Measurements from ENCODE around the gene SETBP1.
A peak's percentile ranks its signal among the peaks of the same experiment; 100 is the strongest.

Gene SETBP1

DNA sequence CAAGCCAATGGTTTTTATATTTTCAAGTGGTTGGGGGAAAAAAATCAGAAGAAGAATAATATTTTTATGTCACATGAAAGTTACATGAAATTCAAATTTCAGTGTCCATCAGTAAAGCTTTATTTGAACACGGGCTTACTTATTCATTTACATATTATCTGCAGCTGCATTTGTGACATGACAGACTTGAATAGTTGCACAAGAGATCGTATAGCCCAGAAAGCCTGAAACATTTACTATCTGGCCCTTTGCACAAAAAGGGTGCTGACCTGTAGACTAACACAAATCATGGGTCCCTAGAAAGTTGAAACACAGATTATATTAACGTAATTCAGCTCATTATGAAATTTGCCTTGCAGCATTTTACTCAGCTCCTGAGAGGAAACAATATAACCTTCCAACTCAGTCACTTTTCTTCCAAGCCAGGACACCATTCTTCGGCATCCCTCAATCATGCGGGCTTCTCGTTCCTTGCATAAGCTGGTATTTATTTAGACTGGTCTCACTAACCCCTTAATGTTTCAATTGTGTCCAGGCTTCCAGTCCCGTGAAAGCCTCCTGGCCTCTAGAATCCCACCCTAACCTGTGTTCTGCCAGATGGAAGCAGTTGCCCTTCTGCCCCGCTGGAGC, 402.7 kb downstream of the SETBP1 start:
- no peak for DNase-seq

DNA sequence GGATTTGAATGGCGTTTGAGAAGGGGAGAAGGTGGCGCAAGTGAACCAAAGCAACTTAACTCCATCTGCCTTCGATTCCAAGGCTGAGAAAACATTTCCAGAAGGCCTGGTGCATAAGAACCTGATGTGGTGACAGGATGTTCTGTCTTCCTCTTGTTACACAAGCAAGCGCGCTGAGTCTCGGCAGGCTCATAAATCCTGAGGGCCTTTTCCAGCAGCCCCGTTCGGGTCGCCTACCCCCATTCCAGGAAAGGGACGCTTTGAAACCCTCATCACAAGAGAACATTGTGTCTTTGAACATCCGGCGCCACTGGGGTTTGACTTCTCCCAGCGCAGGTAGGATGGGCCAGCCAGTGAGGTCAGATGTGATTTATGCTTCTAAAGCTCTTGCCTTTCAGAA, 403.5 kb downstream of the SETBP1 start:
- DNase-seq, result no peak

DNA sequence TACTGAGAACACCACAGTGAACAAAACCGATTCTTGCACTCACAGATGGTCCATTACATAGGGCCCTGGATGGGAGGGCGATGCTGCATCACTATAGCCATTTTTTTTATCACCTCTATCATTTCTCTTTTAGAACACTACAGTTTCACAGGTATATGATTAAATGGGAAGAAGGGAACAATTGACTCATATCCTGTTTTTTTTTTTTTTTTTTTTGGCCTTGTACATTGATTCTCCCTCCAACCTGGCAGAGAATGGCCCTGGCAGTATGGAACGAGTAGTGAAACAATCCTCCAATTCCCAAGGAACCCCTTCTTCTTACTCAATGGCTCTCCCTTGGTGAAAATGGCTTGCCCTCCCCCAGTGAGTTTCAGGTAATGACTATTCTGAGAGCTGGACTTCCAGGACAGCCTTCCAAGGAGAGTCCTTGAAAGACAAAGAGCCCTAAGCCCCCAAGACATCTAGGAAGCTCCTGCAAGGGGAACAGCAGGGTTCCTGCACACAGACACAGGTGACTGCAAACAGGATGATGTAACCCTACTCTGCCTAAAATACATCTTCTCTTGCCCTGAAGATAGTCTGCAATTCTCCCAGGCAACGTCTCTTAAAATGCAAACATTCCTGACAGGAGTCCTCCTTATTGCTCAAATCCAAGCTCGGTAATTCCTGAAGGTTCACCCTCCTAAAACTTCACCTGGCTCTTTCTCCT, 405.4 kb downstream of the SETBP1 start:
- DNase-seq, result no peak

DNA sequence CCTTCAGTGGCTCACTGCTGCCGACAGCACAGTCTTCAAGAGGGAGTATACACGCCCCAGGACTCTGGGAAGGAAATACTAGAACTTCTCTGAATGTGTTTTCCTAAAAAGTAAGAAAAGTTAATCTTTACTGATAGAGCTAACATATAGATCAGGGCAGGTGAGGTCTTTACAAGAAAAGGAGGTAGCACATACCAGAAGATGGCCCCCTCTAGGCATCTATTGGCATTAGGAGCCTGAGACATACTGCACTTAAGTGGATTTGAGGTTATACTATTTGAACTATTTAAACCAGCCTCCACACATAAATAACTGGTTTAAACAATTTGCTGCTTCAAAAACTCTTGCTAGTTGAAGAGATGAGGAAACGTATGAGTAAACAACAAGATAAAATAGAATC, 406.1 kb downstream of the SETBP1 start:
- DNase-seq, result no peak

DNA sequence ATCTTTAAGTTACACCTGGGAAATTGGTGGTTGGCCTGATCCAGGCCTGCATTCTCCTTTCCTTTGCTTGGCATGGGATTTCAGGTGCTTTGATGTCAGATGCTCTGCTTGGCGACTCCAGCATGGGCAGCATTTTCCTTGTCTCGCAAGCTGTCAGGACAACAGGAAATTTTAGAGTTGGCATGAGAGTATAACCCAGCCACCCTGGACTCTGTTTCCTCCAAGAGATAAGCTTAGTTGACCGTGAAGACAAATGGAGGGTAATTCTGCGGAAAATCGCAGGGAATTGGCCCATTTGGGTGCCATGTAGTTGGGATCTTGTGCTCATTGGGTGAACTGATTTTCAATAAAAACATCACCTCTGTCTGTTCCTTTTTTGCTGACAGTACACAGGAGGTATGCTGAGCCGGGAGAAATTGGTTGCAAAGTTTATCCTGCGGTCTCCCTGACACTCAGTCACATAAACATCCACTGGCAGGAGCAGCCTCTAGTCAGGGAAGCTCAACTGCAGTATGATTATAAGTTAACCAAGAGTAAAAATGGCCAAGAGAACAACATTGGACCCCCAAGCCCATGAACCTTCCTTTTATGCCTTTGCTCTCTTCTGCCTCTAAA, 409.9 kb downstream of the SETBP1 start:
- DNase-seq, result no peak

DNA sequence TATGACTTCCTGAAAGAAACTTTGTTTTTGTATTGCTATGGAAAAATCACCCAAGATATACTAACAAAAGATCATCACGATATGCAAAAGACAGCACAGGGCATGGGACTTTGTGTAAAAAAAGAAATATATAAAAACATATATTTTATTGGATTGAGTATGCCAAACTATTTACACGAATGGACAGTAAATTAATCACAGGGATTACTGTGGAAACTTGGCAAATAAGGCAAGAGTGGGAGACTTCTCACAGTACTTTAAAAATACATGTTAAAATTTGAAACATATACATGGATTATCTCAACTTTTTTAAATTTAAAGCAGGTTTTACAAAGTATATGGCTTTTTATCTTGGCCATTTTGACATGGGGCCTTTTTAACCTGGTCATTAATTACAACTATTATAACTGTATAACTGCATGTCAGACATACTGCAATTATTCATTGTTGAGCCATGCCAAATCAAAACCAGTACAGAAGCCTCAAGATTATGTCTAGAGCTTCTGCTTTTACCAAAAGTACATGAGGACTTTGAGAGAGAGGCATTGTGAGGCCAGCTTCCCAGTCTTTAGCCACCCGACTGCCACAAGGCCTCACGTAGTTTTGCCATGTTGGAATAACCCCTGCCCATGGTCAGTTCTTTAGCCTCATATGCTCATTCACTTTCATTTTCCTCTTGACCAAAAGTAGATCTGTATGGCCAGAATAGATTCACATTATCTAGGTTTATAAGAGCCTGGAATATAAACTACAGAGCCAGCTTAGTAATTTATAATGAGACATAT, 419.8 kb downstream of the SETBP1 start:
- DNase-seq, result peak; percentile 13 to 14

DNA sequence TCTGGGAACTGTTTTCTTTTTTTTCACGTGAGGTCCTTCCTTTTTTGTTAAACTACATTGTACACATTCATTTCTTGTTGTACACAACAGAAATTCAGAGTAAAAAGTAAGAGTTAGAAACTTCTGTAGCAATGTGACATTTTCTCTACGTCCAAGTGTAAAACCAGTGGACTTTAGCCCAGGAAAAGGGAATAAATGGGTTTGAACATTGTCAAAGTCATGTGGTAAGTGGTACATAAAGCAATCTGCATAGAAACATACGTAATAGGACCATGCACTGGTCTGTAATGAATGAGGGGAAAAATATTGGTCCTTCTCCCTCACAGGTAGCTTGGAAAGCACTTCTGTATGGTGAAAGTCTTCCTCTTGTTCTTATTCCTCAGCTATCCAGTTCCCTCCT, 421.4 kb downstream of the SETBP1 start:
- no peak for DNase-seq

DNA sequence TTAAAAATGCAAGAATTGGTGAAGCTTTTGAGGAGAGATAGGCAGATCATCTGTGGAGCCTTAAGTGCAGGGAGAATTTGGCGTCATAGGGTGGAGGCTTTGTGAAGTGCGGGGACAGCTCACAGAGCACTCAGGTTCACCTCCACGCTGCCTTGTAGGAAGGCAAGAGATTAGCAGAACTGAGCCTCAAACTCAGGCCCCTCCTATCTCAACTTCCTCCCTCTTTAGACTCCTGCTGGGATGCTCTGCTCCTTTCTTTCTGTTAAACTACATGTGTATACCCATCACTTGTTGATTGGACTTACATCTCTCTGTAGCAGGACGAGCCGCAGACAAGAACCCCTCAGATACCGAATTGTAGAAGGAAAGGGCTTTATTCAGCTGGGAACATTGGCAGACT, 422.2 kb downstream of the SETBP1 start:
- no peak for DNase-seq

DNA sequence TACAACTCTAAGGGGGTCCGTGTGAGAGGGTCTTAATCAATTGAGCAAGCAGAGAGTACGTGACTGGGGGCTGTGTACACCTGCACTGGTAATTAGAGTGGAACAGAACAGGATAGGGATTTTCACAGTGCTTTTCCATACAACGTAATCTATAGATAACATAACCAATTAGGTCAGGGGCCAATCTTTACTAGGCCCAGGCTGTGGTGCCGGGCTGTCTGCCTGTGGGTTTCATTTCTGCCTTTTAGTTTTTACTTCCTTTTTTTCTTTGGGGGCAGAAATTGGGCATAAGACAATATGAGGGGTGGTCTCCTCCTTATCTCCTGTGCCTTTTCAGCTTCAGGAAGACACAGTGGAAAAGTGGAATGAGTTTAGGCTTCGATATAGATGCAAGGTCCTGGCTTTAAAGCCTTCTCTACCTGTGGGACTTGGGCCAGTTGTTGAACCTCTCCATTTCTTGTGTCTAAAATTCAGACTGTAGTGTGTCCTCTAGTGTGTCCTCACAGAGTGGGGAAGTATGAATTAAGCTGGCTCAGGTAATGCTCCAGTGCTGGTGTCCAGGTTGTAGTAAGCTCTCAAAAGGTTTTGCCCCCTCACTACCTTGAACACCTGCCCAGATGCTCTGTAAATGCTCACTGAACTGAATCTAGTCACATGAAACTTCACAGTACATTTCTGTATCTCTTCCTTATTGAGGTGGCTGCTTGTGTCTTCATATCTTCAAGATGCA, 422.8 kb downstream of the SETBP1 start:
- DNase-seq, result peak; percentile 27 to 42

DNA sequence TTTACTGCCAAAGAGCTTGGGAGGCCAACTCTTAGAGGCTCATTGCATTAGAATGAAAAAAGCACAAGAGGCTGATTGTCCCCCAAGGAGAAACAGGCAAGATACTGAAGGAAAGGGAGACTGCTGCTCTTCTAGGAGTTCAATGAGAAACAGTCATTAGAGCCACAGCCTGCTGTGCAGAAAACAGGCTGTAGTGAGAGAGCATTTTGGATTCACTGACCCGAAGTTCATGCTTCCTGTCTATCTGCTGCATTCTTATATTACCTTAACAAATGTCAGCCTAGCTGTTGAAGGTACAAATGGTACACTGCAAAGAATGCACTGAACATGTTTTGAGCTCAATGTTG, 423.3 kb downstream of the SETBP1 start:
- peak in 1 of 2 donors; percentile 4 for DNase-seq

DNA sequence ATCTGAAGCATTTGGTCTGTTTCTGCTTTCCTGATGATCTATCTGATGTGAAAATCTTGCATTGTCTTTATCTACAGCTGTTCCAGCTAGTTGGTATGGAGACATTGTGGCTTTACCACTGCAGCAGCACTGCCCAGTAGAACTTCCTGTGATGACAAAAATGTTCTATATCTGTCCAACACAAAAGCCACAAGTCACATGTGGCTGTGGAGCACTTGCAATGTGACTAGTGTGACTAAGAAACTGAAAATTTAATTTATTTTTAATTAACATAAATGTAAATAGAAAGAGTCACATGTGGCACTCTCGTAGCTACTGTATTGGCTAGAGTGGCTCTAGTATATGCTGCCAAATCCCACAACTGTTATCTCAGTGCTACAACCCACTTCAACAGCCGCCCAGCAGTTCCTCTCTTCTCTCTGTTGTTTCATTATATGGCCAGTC, 425.7 kb downstream of the SETBP1 start:
- peak; percentile 80 to 87 for DNase-seq

DNA sequence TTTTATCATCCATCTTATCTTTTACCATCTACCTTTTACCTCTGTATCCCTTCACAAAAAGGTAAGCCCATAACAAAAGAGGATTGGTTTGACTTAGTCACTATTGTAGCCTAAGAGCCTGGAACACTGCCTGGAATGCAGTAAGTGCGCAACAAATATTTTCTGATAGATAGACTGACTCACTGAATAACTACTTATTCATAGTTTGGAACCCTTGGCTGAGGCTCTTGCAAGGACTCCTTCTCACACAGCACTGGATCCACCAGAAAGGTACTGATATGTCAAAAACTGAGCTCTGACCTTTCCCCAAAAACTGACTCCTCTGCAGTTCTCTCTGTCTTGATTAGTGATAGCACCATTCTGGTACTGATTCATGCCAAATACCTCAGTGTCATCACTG, 426.7 kb downstream of the SETBP1 start:
- DNase-seq, result no peak

DNA sequence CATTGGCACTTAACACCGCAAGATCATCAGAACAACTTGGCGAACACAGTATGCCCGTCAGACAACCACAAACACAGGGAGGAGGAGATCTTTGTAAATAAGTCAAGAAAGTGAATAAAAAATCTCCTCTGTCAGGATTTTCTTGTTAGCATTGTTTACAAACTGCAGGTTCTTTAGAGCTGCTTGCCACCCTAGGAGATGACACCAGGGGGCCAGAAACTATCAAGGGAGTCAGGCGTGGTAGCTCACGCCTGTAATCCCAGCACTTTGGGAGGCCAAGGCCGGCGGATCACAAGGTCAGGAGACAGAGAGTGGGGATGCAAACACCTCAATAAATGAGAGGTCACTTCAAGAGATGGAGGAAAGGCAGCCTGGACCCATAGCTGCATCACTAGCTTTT, 428.1 kb downstream of the SETBP1 start:
- no peak for DNase-seq

DNA sequence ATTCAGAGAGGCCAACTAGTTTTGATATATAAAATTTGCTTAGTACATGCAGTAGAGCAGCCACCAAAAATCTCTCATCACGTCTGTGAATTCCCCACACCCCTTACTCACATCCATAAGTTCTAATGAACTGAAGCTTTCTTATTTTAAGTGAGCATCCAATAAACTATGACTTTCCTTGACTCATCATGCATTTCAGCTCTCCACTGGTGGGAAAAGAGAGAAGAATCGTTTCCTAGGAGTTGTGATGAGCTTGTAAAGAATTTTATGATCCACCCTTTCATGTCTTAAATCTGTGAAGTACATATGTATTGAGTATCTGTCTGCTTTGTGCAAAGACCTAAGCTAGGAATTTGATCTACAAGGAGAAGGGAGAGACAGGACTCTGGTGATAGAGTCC, 428.6 kb downstream of the SETBP1 start:
- DNase-seq, result no peak

DNA sequence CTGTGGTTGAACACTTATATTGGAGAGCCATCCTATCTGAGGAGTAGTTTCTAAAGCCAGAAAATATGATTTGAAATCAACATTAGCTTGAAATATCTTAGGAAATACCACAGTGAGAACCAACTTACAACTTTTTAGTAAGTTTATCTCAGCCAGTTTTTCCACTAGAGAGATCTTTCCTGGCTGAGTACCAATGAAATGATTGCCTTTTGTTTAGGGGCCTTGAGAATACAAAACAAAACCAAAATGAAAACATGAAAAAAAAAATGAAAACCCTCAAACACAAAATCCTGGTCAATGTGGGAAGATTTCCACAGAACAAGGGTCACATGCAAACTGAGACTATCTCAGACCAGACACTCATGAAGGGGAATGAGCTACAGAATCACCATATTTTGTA, 429.0 kb downstream of the SETBP1 start:
- no peak for DNase-seq

DNA sequence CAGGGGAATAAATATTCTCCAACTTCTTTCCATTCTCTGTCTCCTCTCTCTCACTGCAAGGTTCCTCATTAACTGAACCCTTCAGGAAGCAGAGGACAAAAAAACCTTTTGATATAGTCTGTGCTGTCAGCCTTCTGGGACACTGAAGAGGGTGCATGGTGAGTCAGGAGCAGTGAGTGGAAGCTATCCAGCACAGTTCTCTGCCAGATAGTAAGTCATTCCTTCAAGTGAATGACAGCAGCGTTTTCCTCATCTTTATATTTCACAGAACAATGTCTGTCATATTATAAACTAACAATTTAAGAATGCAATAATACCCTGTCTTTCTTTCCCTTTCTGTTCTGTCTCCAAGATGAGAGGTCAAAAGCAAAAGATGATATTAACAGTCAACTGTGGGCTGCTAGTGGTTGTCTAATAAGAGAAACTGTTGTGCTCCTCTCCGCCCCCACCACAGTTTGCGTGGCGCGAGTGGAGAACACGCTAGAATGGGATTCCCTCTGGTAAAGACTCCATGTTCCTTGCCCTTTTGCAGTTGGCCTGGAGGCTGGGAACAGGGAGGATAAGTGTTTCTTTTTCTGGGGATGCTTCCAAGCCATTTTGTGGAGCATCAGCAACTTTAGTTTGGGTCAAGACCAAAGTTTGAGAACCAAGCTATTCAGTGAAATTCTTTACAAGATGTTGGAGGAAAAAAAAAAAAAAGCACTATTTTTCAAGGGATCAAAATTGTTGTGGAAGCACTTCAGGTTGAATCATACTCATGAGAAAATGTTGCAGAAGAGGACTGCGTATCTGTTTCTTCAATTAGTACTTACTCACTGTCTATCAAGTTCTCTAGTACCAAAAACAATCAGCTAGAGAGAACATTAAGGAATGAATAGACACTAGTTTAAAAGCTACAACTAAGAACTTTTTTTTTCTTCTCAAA, 430.2 kb downstream of the SETBP1 start:
- DNase-seq, result peak in 1 of 2 donors; percentile 32

DNA sequence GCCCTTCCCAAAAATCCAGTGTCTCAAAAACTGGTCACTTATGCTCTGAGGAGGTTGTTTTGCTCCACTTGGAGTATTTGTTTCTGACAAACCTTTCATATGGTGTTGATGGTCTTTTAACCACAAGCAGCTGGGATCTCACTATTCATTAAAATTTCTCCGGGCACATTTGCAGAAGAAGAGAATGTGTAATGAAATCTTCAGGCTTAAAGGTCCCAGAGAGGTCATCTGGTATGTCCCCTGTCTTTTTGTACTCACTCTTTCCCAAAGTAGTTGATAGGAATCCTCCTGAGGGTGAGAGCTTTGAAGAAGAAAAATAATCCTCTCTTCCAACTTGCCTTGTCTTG, 430.8 kb downstream of the SETBP1 start:
- no peak for DNase-seq

DNA sequence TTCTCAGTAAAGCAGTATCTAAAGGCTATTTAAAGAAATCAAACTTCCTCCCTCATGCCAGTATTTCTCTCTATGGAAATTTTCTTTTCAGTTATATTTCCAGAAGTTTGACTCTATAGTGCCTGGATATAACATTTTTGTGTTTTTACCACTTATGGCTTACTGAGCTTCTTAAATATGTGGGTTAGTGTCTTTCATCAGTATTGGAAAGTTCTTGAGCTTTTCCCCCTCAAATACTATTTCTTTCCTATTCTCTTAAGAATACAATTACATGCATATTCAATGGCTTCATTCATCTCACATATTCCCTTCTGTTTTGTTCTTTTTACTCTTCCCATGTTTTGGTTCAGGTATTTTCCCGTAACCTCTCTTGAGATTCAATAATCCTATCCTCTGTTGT, 432.0 kb downstream of the SETBP1 start:
- DNase-seq, result no peak

DNA sequence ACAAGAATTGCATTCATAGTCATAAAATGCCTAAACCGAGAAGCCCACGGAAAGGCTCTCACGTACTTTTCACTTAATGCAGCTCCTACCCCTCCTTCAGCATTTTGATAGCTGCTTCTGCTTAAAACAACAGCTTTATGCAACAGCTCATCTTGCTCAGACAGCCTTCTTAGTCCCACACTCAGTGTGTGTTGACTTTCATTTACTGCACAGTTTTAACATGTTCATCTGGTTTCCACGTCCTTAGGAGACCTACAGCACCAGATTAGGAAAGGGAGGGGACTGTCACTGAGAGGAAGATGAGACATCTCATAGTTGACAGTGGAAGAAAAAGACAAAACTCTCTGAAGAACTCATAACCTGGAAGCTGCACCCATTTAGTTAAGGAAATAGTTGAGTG, 435.4 kb downstream of the SETBP1 start:
- DNase-seq, result no peak
